NCI-H748 (cell line): ENCODE data around the gene FBXO9.
A peak's percentile ranks its signal among the peaks of the same experiment; 100 is the strongest.
"Not testable (repeated sequence)": the region's sequence is repeated elsewhere in the genome, so short reads cannot be mapped to it uniquely, and the experiment has no call there.

Experiments
- DNase-seq: peaks from one replicate; lab custom pipeline; 2025; ENCODE audit not compliant: unreplicated experiment; lab: John Stamatoyannopoulos, UW

Gene FBXO9

DNA sequence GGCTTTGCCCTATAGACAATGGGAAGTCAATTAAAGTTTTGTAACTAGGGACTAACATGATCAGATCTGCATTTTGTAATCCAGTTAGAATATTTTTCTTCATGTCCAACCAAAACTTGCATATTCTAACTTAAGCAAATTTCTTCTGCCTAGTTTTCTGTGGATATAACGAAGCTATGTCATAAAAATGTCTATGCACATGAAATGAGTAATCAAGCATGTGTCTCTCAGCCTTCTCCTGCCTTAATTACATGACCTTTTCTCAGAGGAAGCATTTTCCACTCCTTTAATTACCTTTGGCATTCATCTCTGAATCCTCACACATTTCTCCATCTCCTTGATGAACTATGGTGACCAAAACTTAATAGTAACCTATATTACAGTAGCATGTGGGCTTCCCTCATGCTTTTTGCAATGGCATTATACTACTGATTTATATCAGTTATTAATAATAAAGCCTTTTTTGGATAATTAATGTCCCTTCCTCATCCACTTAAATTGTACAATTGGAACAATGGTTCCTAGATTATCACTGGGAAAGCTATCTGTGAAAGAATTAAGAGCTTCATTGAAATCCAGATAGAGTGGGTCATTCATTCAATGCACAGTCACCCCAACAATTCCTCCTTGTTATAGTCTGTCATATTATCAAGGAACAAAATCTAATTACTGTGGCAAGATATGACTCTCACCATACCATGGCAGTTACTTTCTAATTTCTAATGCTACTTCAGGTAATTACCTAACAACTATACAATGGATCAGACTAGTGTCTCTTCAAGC, 19.1 kb upstream of the FBXO9 start:
- no peak for DNase-seq

DNA sequence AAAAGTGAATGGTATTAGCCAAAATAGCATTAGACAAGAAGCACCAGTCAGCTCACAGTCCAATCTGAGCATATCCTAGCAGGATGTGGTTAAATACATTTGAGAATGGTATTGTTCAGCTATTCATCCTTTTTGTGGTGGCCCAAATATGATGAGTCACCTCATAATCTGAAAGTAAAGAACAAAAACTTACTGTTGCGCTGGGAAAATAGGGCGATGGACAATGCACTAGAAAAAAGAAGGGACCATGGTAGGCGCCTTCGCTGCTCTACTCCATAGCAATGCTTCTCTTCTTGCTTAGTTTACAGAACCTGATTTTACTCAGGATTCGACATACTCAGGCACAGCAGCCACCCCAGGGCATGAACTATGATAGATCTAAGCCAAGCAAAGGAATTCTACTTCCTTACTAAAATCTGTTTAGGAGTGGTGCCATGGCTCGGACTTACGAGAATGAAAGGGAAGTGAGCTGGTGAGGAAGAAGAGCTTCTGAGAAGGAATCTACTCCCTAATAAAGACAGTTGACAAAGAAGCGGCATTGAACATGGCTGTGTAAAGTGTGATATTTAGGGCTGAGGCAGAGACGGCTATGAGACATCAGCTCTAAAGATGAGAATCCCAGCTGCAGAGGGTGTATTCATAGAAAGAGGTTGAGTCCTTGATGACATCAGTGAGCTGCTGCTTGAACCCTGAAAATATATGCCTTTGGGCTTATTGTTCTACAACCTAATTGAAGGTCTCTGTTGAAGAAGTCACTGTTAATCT, 16.6 kb upstream of the FBXO9 start:
- DNase-seq: no peak

DNA sequence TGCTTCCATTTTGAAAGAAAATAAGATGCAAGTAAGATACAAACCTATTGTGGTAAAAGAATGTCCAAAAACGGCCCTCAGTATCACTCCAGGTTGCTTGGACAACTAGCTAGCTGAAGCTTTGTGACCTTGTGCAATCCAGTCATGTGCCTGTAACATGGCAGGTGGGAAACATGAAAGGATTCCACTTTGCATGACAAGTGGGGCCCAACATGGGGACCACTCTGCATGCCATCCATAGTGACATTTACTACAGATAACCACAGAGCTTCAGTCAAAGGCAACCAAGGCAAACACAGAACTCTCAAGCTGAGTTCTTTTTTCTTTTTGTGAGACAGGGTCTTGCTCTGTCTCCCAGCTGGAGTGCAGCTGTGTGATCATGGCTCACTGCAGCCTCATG, 15.8 kb upstream of the FBXO9 start:
- no peak for DNase-seq

DNA sequence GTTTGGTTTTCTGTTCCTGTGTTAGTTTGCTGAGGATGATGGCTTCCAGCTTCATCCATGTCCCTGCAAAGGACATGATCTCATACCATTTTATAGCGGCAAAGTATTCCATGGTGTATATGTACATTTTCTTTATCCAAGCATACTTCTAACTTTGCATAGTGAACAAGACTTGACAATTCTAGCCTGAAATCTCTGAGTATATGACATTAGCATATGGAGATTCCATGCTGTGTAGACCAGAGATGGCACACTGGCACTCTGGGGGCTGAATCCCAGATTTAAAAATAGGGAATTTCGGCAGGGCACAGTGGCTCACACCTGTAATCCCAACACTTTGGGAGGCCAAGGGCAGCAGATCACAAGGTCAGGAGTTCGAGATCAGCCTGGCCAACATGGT, 13.1 kb upstream of the FBXO9 start:
- not testable (repeated sequence) for DNase-seq

DNA sequence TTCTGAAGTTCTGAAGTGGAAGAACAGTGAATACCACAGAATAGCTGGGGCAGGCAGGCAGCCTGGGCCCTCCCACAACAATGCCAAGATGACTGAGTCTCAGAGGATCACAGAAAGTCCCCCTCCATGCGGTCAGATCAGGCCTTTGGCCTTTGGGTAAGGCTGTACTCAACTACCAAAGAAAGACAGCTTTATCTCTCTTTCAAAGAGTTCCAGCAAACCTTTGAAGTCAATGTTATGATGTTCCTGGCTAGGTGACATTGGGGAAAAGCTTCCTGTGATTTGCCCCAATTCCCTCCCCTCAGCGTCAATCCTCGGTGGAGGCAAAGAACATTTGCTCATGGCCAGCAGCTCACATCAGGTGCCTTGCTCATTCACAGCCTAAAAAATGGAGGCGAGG, 10.7 kb upstream of the FBXO9 start:
- no peak for DNase-seq

DNA sequence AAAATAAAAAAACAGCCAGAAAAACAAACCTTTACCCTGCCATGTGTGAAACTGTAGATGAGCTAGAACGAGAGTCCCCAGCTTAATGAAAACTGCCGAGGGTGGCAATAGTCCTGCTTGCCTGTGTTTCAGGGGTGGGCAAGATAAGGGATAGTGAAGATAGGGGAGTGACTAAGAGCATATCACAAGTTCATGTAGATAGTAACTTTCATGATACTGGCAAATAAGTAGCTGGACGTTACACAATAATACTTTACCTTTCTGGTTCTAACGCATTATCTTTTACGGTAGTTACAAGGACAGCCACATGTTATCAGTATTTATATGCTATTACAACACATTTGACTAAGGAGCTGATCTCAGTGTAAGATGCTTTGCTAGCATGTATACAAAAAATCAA, 9.3 kb upstream of the FBXO9 start:
- no peak for DNase-seq

DNA sequence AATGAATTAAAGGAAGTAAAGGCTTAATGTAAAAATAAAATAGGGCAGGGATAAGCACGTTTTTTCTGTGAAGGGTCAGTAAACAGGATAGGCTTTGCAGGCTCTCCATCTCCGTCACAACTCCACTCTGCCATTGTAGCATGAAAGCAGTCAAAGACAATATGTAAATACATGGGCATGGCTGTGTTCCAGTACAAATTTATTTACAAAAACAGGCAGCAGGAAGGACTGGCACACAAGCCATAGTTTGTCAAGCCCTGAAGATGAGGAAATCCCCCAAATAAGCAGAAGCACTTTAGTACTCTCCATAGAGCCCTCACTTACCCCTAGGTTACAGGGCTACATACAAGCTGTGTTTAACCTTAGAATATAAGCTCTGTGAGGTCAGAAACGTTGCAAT, 8.9 kb upstream of the FBXO9 start:
- DNase-seq: no peak

DNA sequence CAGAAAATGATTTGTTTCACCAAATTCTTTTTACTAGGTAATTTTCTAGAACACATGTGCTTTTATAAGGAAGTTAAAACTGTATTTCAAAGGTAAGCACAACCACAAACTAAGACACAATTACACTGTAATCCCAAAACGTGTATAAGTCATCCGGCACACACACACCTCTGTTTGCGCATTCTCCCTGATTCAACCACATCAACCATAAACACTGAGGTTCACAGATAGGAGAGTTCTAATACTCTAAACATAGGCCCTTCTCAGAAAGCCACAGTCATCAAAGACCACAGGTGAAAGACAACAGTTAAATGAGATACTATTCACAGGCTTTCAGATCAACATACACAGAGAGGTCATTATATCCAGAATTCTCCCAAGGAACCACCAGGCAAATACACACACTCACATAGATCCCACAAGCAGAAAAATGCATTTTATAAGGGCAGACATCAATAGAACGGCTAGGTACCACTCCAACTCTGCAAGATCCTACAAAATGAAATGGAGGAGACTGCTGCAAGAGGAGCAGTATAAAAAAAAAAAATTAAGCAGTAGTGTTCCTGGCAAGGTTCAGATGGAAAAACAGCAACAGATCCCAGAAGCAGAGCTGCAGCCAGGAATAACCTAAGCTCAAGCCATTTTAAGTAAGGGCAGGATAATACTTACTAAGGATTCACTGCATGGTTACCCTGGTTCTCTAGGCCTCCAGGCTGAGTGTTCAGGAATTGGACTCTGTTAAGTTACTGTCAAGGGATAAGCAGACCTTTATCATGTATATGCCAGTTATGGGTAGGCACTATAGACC, 6.6 kb upstream of the FBXO9 start:
- DNase-seq: no peak

DNA sequence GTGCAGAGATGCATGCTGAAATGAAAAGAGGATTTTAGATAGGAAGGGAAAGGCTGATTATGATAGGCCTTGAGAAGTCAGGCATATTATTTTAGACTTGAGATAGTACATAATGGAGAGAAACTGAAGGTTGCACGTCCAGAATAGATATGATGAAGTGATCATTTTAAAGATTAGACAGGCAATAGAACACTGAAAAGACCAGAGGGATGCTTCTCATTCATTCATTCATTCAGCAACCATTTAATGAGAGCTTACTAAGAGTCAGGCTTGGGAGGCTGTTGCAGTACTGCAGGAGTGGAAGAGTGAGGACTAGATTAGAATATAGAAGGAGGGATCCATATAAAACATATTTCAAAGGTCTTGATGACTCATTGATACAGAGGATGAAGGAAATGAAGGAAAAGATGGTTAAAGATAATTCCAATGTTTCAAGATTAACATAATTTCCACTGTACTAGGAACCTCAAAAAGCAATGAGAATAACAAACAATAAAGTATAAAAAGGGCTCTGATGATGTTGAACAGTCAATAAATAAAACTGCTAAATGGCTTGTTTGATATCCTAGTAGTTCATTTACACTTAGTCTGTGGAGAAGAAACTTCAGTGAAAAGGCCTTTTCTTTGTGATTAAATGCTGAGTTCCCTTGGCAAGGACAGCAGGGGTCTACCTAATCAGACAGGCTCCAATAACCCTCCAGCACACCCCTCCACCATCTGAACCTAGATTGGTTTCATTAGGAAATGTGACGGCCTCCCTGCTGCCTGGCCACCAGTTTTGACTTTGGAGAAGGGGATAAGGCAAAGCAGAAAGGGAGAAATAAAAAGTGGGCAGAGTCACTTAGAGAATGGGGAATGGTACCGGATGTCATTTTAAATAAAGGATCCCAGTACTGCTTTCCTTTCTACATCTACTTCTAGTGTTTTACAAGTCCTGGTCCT, 5.3 kb upstream of the FBXO9 start:
- DNase-seq: no peak

DNA sequence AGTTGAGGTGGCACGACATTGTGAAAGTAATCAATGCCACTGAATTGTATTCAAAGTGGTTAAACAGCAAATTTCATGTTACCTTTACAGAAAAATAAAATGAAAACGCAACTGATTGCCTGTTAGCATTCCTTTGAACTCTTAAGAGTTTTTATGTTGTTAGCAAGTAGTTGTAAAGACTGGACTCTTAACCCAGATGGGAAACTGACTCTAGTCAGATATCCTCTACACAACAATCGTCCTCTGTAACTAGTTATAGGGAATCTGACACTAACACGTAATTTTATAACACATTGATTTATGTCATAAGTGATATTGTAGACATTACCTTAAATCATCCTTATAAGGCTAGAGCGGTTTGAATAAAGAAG, 3.0 kb upstream of the FBXO9 start:
- DNase-seq: no peak

DNA sequence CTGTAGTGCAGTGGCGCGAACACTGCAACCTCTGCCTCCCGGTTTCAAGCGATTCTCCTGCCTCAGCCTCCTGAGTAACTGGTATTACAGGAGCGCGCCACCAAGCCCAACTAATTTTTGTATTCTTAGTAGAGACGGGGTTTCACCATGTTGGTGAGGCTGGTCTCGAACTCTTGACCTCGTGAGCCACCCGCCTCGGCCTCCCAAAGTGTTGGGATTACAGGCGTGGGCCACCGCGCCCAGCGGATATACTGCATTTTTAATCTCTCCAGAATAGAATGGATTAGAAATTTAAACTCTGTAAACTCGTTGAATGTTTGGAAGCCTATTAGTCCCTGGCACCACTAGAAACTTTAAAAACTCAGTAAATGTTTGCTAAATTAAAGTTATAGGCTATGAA, 949 bp upstream of the FBXO9 start:
- DNase-seq: not testable (repeated sequence)

DNA sequence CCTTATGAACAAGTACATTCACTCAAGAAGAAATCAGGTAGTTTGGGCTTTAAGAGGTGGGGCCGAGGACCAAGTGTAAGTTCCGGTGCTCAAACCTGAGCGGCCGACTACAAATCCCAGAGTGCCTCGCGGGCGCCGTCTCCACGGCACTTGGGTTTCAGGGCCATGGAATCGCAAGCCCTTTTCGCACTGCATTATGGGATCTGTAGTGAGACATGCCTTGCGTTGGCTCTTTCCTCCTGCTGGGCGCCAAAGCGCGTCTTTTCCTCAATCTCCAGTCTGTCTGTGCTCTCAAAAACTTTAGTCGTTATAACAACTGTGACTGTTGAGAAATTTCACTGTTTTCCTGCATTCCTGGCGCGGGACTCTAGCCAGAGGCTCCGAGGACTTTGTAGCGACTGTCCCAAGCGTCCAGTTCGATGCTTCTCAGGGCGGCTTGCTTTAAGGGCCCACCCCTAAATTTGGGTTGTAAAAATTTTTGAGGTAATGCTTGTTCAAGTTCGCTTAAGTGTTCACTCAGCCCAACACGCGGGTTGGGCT, 408 bp upstream of the FBXO9 start:
- DNase-seq: peak; percentile 99

DNA sequence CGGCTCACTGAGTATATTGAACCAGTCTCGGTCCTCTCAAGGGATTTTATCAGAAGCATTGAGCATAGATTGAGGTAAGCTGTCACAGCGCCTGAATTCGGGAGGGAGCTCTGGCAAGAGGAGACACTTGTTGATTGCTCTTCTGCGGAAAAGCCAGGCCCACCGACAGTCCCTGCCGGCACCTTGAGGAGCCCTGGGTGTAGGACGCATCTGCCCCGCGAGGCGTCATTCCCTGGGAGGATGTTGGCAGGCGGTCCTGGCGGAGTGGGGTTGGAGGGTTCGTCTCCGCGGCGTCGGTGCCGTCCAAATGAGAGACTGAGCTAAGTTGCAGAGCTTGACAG, 843 bp downstream of the FBXO9 start:
- DNase-seq: peak; percentile 63

DNA sequence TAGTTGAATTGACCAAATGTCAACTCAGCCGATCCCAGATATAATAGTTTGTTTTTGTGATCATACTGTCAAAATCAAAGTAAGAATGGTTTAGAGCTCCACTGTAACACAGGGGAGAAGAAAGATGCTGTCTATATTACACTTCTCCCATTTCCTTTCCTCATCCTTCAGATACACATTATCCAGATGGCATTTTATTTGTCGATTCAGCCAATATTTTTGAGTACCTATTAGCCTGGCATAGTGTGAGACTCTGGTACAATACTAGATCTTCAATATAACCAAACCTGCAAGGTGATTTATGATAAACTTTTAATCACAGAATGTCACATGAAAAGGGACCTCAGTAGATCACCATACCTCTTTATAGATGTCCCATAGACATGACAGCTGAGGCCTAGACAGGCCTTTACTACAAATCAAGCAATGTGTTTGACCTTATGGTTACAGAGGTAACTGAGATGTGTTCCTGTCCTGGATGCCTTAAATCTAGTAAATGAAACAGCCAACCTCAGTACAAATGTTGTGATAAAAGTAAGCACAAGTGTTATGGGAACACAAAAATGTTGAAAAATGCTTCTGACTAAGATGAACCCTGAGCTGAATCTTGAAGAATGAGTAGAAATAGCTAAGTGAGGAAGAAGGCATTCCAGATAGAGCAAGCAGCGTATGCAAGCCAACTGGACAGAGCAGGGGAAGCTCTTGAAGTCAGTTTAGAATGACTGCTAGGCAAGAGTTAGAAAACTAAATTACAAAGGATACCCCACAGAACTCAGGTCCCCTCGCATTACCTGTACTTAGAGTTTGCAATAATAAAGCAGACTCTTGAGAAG, 1.9 kb downstream of the FBXO9 start:
- no peak for DNase-seq

DNA sequence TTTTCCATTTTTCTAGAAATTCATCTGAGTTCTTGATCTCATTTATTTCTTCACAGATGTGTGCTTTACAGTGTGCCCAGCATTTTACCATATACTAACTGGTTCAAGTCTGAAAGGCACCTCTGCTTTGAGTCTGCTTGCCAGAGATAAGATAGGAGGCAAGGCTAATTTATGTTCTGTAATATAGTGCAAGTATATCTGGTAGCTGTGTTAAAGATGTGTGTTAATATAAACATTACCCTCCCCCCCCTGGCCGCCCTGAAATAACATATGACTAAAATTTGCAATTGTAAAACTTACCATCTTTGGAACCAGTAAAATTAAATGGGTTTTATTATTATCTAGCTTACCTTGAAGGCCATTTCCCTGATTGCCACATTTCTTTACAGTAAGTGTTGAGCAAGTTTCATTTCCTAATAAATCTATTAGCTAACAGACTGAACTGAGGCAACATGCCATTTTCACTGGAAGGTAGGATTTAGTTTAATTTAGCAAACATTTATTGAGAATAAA, 2.7 kb downstream of the FBXO9 start:
- DNase-seq: no peak

DNA sequence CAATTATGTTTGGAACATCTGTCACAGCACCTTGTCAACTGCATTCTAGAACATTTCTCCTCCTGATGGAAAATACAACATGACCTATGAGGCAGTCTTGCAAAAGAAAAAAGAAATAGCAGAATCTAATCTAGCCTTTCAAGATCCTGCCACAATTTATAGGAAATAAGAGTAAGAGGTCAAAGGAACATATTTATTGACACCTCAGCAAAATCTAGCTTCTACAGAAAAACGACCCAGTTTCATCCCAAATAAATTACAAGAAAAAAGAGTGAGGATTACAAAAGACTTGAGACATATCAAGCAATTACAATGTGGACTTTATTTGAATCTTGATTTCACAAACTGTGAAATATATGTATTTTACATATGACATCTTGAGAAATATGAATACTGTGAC, 4.2 kb downstream of the FBXO9 start:
- no peak for DNase-seq

DNA sequence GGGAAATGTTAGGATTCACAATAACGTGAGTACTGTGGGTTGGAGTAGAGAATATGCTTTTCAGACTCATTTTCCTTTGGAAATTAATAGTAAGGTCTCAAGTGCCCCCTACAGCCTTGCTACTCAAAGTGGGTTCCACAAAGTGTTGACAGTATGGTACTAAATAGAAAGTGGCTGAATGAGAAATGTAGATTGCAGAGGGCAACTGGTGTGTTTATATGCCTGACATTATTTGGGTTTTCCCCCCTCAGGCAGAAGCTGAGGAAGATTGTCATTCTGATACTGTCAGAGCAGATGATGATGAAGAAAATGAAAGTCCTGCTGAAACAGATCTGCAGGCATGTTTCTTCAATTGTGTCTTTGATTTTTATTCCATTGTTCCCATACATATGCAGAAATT, 5.6 kb downstream of the FBXO9 start:
- no peak for DNase-seq

DNA sequence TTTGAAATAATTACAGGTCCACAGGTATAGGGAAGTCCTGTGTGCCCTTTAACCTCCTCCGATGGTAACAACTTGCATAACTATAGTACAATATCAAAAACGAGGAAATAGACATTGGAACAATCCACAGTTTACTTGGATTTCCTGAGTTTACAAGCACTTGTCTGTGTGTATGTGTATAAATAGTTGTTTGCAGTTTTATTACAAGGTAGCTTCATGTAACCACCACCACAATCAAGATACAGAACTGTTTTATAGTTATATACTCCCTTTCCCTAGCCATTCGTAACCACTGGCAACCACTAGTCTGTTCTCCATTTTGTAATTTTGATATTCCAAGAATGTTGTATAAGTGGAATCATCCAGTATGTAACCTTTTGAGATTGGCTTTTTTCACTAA, 9.1 kb downstream of the FBXO9 start:
- no peak for DNase-seq

DNA sequence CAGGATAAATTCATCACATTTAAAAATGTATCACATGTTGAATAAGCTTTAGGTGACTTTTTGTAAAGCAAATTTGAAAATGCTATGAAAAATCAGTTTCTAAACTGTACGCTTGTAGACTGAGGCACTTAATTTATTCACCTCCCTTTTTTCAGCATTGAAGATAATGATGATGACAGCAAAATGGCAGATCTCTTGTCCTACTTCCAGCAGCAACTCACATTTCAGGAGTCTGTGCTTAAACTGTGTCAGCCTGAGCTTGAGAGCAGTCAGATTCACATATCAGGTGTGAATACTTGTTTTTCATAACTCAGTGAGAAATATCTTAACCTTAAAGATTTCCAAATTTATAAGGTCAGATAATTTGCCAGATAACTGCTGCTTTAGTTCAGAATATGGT, 15.6 kb downstream of the FBXO9 start:
- no peak for DNase-seq

DNA sequence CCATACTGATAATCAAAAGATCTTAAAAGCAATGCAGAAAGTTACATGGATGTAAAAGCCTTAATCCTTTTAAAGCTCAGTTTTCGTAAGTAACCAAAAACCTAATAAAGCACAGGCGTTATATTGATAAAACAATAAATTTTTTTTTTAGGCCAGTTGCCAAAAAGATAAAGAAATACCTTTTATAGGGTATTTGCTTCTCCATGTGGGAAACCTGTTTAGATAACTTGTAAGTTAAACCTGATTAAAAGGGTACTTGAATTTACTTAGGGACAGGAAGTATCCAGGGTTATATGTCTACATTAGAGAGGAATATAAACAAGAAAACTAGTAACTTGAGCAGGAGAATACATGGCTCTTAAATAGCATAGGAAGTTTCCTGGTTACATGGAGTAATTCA, 21.1 kb downstream of the FBXO9 start:
- no peak for DNase-seq
